Measurements from ENCODE around the gene GPRIN2. TPM values are rescaled to one million over a fixed set of nuclear protein-coding genes. Genes with fewer than 3 reads are reported as not detected.

Gene GPRIN2
- total and polyA plus RNA-seq, 2 of the 8 experiments (the other 6 are each of a cell fraction or from before 2014, with no cell fraction given): 14.3 to 18.6 TPM

GRCh38 chr10:46514899-46515298 lies 41.6 kb downstream of the GPRIN2 start:
- Histone ChIP-seq H3K27me3 (replicated peaks in 1 of 4; ENCODE audit: control insufficient read depth in 3 of 4, extremely low read depth in 1 of 4, insufficient read depth in 3 of 4, low read length in 3 of 4) (no peaks in the 10 kb centered on the region), H4K8ac (ENCODE audit: extremely low read depth, insufficient read depth, low read length) (no peak overlapping the region; the same call in 1 of the 2 replicates), H2BK120ac (replicated peaks; ENCODE audit: low read depth, low read length) (no peak overlapping the region), H3K23ac (ENCODE audit: insufficient read length) (no peak overlapping the region), H2BK5ac (ENCODE audit: low read depth, low read length) (no peak overlapping the region), H3K4ac (replicated peaks; ENCODE audit: insufficient read length, low read depth, low read length) (no peak overlapping the region), H2AK5ac (ENCODE audit: low read depth, low read length) (no peak overlapping the region), H2AFZ (ENCODE audit: low read length) (no peak overlapping the region), H3K9ac (replicated peaks in 1 of 4; ENCODE audit: extremely low read depth in 1 of 4, low read depth in 3 of 4, low read length in 3 of 4) (no peak overlapping the region), H3K14ac (ENCODE audit: insufficient read length) (no peak overlapping the region), H3K9me3 (ENCODE audit: insufficient read depth in 2 of 2, low read depth in 1 of 2, low read length in 1 of 2) (no peaks in the 10 kb centered on the region), H3K79me1 (ENCODE audit: low read depth, low read length) (peaks cover 2% of the 10 kb centered on the region), H3K4me2 (ENCODE audit: insufficient read depth in 1 of 2, low read depth in 2 of 2, low read length in 2 of 2) (no peak overlapping the region), H2BK15ac (ENCODE audit: low read length) (no peak overlapping the region), H3K18ac (ENCODE audit: extremely low read depth, low read length) (no peak overlapping the region), H3K27ac (ENCODE audit: low read depth, low read length) (no peak overlapping the region), H4K5ac (ENCODE audit: insufficient read length, low read depth, low read length) (no peak overlapping the region), H2BK20ac (ENCODE audit: low read length) (no peak overlapping the region), H3K56ac (replicated peaks; ENCODE audit: insufficient read length, low read depth, low read length) (no peak overlapping the region), H3K79me2 (ENCODE audit: control insufficient read depth in 1 of 2, insufficient read depth in 2 of 2, low read length in 2 of 2) (no peaks in the 10 kb centered on the region), H4K91ac (replicated peaks; ENCODE audit: insufficient read length, low read length) (no peak overlapping the region), H3K4me3 (ENCODE audit: extremely low read depth in 1 of 4, insufficient read depth in 2 of 4, low read depth in 3 of 4, low read length in 4 of 4) (no peak overlapping the region), H3K36me3 (ENCODE audit: control insufficient read depth in 2 of 4, insufficient read depth in 4 of 4, low read length in 3 of 4) (no peaks in the 10 kb centered on the region), H4K20me1 (replicated peaks in 1 of 2; ENCODE audit: control insufficient read depth in 1 of 2, insufficient read depth in 2 of 2, low read length in 2 of 2) (no peaks in the 10 kb centered on the region), H3K4me1 (replicated peaks in 1 of 4; ENCODE audit: control insufficient read depth in 3 of 4, insufficient read depth in 4 of 4, low read length in 3 of 4) (no peaks in the 10 kb centered on the region), H3K23me2 (ENCODE audit: low read depth, low read length) (no peaks in the 10 kb centered on the region), H2BK12ac (ENCODE audit: low read depth, low read length) (no peak overlapping the region)
- no peak for TF ChIP-seq BRCA1 (IDR thresholded peaks at IDR 0.05; ENCODE audit: low read depth, low read length)
- TF ChIP-seq E2F6 (IDR thresholded peaks at IDR 0.05): no peak
- TF ChIP-seq EZH2 (IDR thresholded peaks at IDR 0.05; ENCODE audit: low read depth, low read length, severe bottlenecking): no peak
- no peak for TF ChIP-seq JUN (IDR thresholded peaks at IDR 0.05; ENCODE audit: low read depth, low read length)
- no peak for TF ChIP-seq BCL11A (IDR thresholded peaks at IDR 0.05; ENCODE audit: low read depth in 2 of 2, low read length in 2 of 2)
- no peak for TF ChIP-seq POLR2A (IDR thresholded peaks at IDR 0.05; ENCODE audit: control extremely low read depth in 1 of 2, low read depth in 2 of 2, low read length in 2 of 2)
- TF ChIP-seq EP300 (IDR thresholded peaks at IDR 0.05; ENCODE audit: borderline replicate concordance in 1 of 2, low read depth in 2 of 2, low read length in 2 of 2): no peak
- TF ChIP-seq CHD1 (IDR thresholded peaks at IDR 0.05; ENCODE audit: low read depth, low read length): no peak
- no peak for TF ChIP-seq MAFK (IDR thresholded peaks at IDR 0.05; ENCODE audit: low read depth, low read length)
- FAIRE-seq (no peak), DNase-seq (ENCODE audit: low read depth in 1 of 2, low spot score in 2 of 2) (peak in 1 of 2 experiments; percentile 42)
- CTCF ChIA-PET (ENCODE audit: partially characterized antibody): interaction anchor here (1.1 to 4.4 kb wide), 4 partner anchors 8 to 30 kb away, joined by 3 to 29 read pairs (median 4); no protein-coding TSS in a partner anchor
- POLR2A ChIA-PET (ENCODE audit: partially characterized antibody): no interaction called here
- WGBS, 2 experiments (ENCODE audit: extremely low coverage in 1 of 2, insufficient coverage in 1 of 2, insufficient read length in 1 of 2, insufficient replicate concordance in 2 of 2, low coverage in 1 of 2, low lambda C conversion rate in 2 of 2, missing lambda C conversion rate in 1 of 2): 76% methylated on average over 3 of the region's 3 CpGs; no CpG with 5 or more reads in 1 of the 2 experiments
